G401 (cell line): ENCODE measurements around the gene CREBRF. TPM values are rescaled to one million over a fixed set of nuclear protein-coding genes. Genes with fewer than 3 reads are reported as not detected.

Experiments used
- total RNA-seq: library from RNA; depleted of rRNA; stranded (reverse); fragments of >200 nt; shearing (Covaris generic); gene quantifications from 2 replicates; pipeline ENCODE4 v1.2.3, GENCODE V29; 2014; rRNA removed

CREBRF gene
- total RNA-seq, 1 experiment from 2014 or later: 5.1 TPM

Other genes starting within 250 kb of the CREBRF start
- 21.3 and 28.7 TPM in 2 replicates for gene ERGIC1, start 222.1 kb upstream of the CREBRF start, total RNA-seq
- 144 and 147 TPM in 2 replicates for gene RPL26L1, start 96.9 kb upstream of the CREBRF start, total RNA-seq
- gene ATP6V0E1, start 72.6 kb upstream of the CREBRF start, total RNA-seq: 102 and 126 TPM in 2 replicates
- 31.7 and 35.9 TPM in 2 replicates for gene BNIP1, start 88.2 kb downstream of the CREBRF start, total RNA-seq
- gene NKX2-5, start 178.9 kb downstream of the CREBRF start, total RNA-seq: not detected in 2 replicates